ENCODE results near the gene REC8. TPM values are rescaled to one million over a fixed set of nuclear protein-coding genes. Genes with fewer than 3 reads are reported as not detected.

The REC8 gene
- total and polyA plus RNA-seq, 2 of the 13 experiments (the other 11 are each of a cell fraction or from before 2014, with no cell fraction given), result 3.4 to 14.7 TPM

- TF ChIP-seq PCBP1 (IDR thresholded peaks at IDR 0.05; ENCODE audit: borderline replicate concordance, low read depth, low read length) (no peak), ZNF234 (CRISPR knock-in tag; conservative IDR thresholded peaks at IDR 0.05) (no peak), GABPA (IDR thresholded peaks at IDR 0.05; ENCODE audit: low read depth, low read length) (no peak), GABPA (CRISPR knock-in tag; IDR thresholded peaks at IDR 0.05; ENCODE audit: low read depth) (no peak), MBD4 (IDR thresholded peaks at IDR 0.05; ENCODE audit: borderline replicate concordance, low read length) (no peak), HNRNPH1 (optimal IDR thresholded peaks at IDR 0.05; ENCODE audit: low read depth, low read length) (no peak), ZIK1 (CRISPR knock-in tag; IDR thresholded peaks at IDR 0.05; ENCODE audit: borderline replicate concordance, low read depth) (no peak; the same call in 1 of the 2 replicates), E2F1 (CRISPR knock-in tag; IDR thresholded peaks at IDR 0.05) (0 out of 2 replicates have a peak, but pooled peaks have one; percentile 2), CHD4 (IDR thresholded peaks at IDR 0.05; ENCODE audit: borderline replicate concordance, low read length) (no peak), ZNF512B (CRISPR knock-in tag; IDR thresholded peaks at IDR 0.05; ENCODE audit: borderline replicate concordance) (peak; percentile 84; the same call in 1 of the 2 replicates), RBM39 (IDR thresholded peaks at IDR 0.05; ENCODE audit: low read depth, low read length, poor library complexity, severe bottlenecking) (no peak), ZNF160 (CRISPR knock-in tag; IDR thresholded peaks at IDR 0.05) (0 out of 2 replicates have a peak, but pooled peaks have one; percentile 20), TRAFD1 (CRISPR knock-in tag; IDR thresholded peaks at IDR 0.05; ENCODE audit: borderline replicate concordance) (no peak; the same call in 1 of the 2 replicates), CSRNP1 (CRISPR knock-in tag; IDR thresholded peaks at IDR 0.05) (peak; percentile 23), POLR2G (IDR thresholded peaks at IDR 0.05; ENCODE audit: low read depth, low read length) (no peak), MYC (CRISPR knock-in tag; IDR thresholded peaks at IDR 0.05; ENCODE audit: borderline replicate concordance) (no peak), ZNF678 (CRISPR knock-in tag; IDR thresholded peaks at IDR 0.05) (no peak), ZFP1 (CRISPR knock-in tag; IDR thresholded peaks at IDR 0.05) (no peak), GLI4 (CRISPR knock-in tag; IDR thresholded peaks at IDR 0.05; ENCODE audit: borderline replicate concordance) (no peak)
- TF ChIP-seq, protein P1, sequence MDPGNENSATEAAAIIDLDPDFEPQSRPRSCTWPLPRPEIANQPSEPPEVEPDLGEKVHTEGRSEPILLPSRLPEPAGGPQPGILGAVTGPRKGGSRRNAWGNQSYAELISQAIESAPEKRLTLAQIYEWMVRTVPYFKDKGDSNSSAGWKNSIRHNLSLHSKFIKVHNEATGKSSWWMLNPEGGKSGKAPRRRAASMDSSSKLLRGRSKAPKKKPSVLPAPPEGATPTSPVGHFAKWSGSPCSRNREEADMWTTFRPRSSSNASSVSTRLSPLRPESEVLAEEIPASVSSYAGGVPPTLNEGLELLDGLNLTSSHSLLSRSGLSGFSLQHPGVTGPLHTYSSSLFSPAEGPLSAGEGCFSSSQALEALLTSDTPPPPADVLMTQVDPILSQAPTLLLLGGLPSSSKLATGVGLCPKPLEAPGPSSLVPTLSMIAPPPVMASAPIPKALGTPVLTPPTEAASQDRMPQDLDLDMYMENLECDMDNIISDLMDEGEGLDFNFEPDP (CRISPR knock-in tag; conservative IDR thresholded peaks at IDR 0.05), result no peak
- TF ChIP-seq, protein P2, sequence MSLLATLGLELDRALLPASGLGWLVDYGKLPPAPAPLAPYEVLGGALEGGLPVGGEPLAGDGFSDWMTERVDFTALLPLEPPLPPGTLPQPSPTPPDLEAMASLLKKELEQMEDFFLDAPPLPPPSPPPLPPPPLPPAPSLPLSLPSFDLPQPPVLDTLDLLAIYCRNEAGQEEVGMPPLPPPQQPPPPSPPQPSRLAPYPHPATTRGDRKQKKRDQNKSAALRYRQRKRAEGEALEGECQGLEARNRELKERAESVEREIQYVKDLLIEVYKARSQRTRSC (CRISPR knock-in tag; IDR thresholded peaks at IDR 0.05; ENCODE audit: low read depth), result no peak; the same call in 1 of the 2 replicates
These were observed 36.4 kb upstream of the REC8 start (continued) for GRCh38 chr14:24135584-24135833.

Measured in HepG2 (cell line).